ENCODE measurements around the gene SGSM2. TPM values are rescaled to one million over a fixed set of nuclear protein-coding genes. Genes with fewer than 3 reads are reported as not detected.

Gene SGSM2
- total and polyA plus RNA-seq, 2 of the 13 experiments (the other 11 are each of a cell fraction or from before 2014, with no cell fraction given), result 30.4 to 51.3 TPM

GRCh38 chr17:2396568-2397246 is 59.4 kb downstream of the SGSM2 start (continued):
- TF ChIP-seq, protein P1, sequence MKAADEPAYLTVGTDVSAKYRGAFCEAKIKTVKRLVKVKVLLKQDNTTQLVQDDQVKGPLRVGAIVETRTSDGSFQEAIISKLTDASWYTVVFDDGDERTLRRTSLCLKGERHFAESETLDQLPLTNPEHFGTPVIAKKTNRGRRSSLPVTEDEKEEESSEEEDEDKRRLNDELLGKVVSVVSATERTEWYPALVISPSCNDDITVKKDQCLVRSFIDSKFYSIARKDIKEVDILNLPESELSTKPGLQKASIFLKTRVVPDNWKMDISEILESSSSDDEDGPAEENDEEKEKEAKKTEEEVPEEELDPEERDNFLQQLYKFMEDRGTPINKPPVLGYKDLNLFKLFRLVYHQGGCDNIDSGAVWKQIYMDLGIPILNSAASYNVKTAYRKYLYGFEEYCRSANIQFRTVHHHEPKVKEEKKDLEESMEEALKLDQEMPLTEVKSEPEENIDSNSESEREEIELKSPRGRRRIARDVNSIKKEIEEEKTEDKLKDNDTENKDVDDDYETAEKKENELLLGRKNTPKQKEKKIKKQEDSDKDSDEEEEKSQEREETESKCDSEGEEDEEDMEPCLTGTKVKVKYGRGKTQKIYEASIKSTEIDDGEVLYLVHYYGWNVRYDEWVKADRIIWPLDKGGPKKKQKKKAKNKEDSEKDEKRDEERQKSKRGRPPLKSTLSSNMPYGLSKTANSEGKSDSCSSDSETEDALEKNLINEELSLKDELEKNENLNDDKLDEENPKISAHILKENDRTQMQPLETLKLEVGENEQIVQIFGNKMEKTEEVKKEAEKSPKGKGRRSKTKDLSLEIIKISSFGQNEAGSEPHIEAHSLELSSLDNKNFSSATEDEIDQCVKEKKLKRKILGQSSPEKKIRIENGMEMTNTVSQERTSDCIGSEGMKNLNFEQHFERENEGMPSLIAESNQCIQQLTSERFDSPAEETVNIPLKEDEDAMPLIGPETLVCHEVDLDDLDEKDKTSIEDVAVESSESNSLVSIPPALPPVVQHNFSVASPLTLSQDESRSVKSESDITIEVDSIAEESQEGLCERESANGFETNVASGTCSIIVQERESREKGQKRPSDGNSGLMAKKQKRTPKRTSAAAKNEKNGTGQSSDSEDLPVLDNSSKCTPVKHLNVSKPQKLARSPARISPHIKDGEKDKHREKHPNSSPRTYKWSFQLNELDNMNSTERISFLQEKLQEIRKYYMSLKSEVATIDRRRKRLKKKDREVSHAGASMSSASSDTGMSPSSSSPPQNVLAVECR (CRISPR knock-in tag; IDR thresholded peaks at IDR 0.05; ENCODE audit: borderline replicate concordance), result peak; percentile 86; the same call in 1 of the 2 replicates
- TF ChIP-seq DNMT1 (CRISPR knock-in tag; IDR thresholded peaks at IDR 0.05), result no peak
- TF ChIP-seq PRDM15 (CRISPR knock-in tag; IDR thresholded peaks at IDR 0.05), result peak; percentile 91
- no peak for TF ChIP-seq KLF11 (CRISPR knock-in tag; IDR thresholded peaks at IDR 0.05)
- peak; percentile 67; the same call in 1 of the 2 replicates for TF ChIP-seq DRAP1 (CRISPR knock-in tag; IDR thresholded peaks at IDR 0.05)
- no peak for TF ChIP-seq ZBTB49 (CRISPR knock-in tag; IDR thresholded peaks at IDR 0.05; ENCODE audit: borderline replicate concordance)
- TF ChIP-seq ZNF749 (CRISPR knock-in tag; IDR thresholded peaks at IDR 0.05; ENCODE audit: borderline replicate concordance), result no peak
- TF ChIP-seq, protein P2, sequence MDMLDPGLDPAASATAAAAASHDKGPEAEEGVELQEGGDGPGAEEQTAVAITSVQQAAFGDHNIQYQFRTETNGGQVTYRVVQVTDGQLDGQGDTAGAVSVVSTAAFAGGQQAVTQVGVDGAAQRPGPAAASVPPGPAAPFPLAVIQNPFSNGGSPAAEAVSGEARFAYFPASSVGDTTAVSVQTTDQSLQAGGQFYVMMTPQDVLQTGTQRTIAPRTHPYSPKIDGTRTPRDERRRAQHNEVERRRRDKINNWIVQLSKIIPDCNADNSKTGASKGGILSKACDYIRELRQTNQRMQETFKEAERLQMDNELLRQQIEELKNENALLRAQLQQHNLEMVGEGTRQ (IDR thresholded peaks at IDR 0.05; ENCODE audit: low read depth, low read length), result no peak
- TF ChIP-seq, protein P2 (CRISPR knock-in tag; IDR thresholded peaks at IDR 0.05; ENCODE audit: borderline replicate concordance), result no peak
- no peak for TF ChIP-seq PLRG1 (conservative IDR thresholded peaks at IDR 0.05)
- no peak for TF ChIP-seq ZNF569 (CRISPR knock-in tag; IDR thresholded peaks at IDR 0.05; ENCODE audit: borderline replicate concordance)
- TF ChIP-seq ZNF441 (CRISPR knock-in tag; IDR thresholded peaks at IDR 0.05; ENCODE audit: borderline replicate concordance), result peak; percentile 83; the same call in 1 of the 2 replicates
- 0 out of 2 replicates have a peak, but pooled peaks have one; percentile 33 for TF ChIP-seq MED1 (CRISPR knock-in tag; IDR thresholded peaks at IDR 0.05)
- TF ChIP-seq ZNF232 (CRISPR knock-in tag; IDR thresholded peaks at IDR 0.05; ENCODE audit: borderline replicate concordance), result no peak; the same call in 1 of the 2 replicates
- no peak for TF ChIP-seq KDM1A (CRISPR knock-in tag; IDR thresholded peaks at IDR 0.05)
- TF ChIP-seq JARID2 (CRISPR knock-in tag; IDR thresholded peaks at IDR 0.05; ENCODE audit: insufficient replicate concordance), result no peak

Data from HepG2 (cell line).